Neural cell (in vitro differentiated cells): Measurements from ENCODE around the gene CHRNB4. TPM values are rescaled to one million over a fixed set of nuclear protein-coding genes. Genes with fewer than 3 reads are reported as not detected.

ENCODE experiments used
- H2AFZ ChIP-seq: fragments of 200-600, 300-800 bp; sonication (generic), shearing (Covaris generic); 2 replicates; pipeline ENCODE4 v1.6.0; 2014; ENCODE audit warnings: low read depth, mild to moderate bottlenecking, antibody characterized with exemption, low read length, moderate library complexity
- H3F3A ChIP-seq: fragments of 200-600 bp; shearing (Covaris generic); 2 replicates; pipeline ENCODE4 v1.6.1; 2016; ENCODE audit warnings: mild to moderate bottlenecking, moderate library complexity, mixed read lengths, antibody characterized with exemption, low read length; ENCODE audit not compliant: insufficient read depth, poor library complexity, severe bottlenecking
- H3K27ac ChIP-seq: fragments of 200-600, 300-800 bp; sonication (generic), shearing (Covaris generic); 2 replicates; pipeline ENCODE4 v1.5.1; 2014; ENCODE audit warnings: mild to moderate bottlenecking, low read length, moderate library complexity
- H3K27me3 ChIP-seq: fragments of 300-800, 200-600 bp; sonication (generic), shearing (Covaris generic); 2 replicates; pipeline ENCODE4 v1.6.0; 2014; ENCODE audit warnings: mild to moderate bottlenecking, low read depth, low read length, moderate library complexity; ENCODE audit not compliant: insufficient read depth
- H3K36me3 ChIP-seq: fragments of 300-800, 200-600 bp; sonication (generic), shearing (Covaris generic); 2 replicates; pipeline ENCODE4 v1.5.1; 2014; ENCODE audit warnings: mild to moderate bottlenecking, antibody characterized with exemption, low read length, moderate library complexity; ENCODE audit not compliant: insufficient read depth
- H3K4me2 ChIP-seq: fragments of 300-800, 200-600 bp; sonication (generic), shearing (Covaris generic); 2 replicates; pipeline ENCODE4 v1.6.0; 2014; ENCODE audit warnings: mild to moderate bottlenecking, low read length
- H3K4me3 ChIP-seq: fragments of 300-800, 200-600 bp; sonication (generic), shearing (Covaris generic); 2 replicates; pipeline ENCODE4 v1.5.1; 2014; ENCODE audit warnings: mild to moderate bottlenecking, low read length, moderate library complexity
- H3K79me2 ChIP-seq: fragments of 200-600 bp; shearing (Covaris generic); replicated peaks from 2 replicates; pipeline ENCODE4 v1.6.0; 2014; ENCODE audit warnings: mild to moderate bottlenecking, low read length, moderate library complexity; ENCODE audit not compliant: insufficient read depth
- H3K9ac ChIP-seq: fragments of 300-800, 200-600 bp; sonication (generic), shearing (Covaris generic); 2 replicates; pipeline ENCODE4 v1.6.1; 2016; ENCODE audit warnings: mild to moderate bottlenecking, low read length, mixed read lengths
- H3K9me2 ChIP-seq: fragments of 200-600 bp; shearing (Covaris generic); 2 replicates; pipeline ENCODE4 v1.6.1; 2016; ENCODE audit warnings: mild to moderate bottlenecking, low read length, mixed read lengths; ENCODE audit not compliant: insufficient read depth
- H3K9me3 ChIP-seq: fragments of 200-600, 300-800 bp; sonication (generic), shearing (Covaris generic); 2 replicates; pipeline ENCODE4 v1.6.1; 2016; ENCODE audit warnings: mild to moderate bottlenecking, mixed run types, low read length, moderate library complexity, mixed read lengths
- H4K20me1 ChIP-seq: fragments of 200-600 bp; shearing (Covaris generic); 2 replicates; pipeline ENCODE4 v1.6.1; 2016; ENCODE audit warnings: mild to moderate bottlenecking, mixed run types; ENCODE audit not compliant: insufficient read depth
- CTCF ChIP-seq: fragments of 450-650 bp; IDR thresholded peaks from 2 replicates; pipeline ENCODE4 v1.5.1; 2014; ENCODE audit warnings: antibody characterized with exemption, mild to moderate bottlenecking, moderate library complexity; ENCODE audit not compliant: poor library complexity, severe bottlenecking
- EP300 ChIP-seq: fragments of 450-650 bp; conservative IDR thresholded peaks from 2 replicates; pipeline ENCODE4 v1.6.1; 2014; ENCODE audit warnings: antibody characterized with exemption, mild to moderate bottlenecking, moderate library complexity; ENCODE audit not compliant: poor library complexity, severe bottlenecking
- EZH2 ChIP-seq: fragments of 200-600, 300-800 bp; shearing (Covaris generic), sonication (generic); IDR thresholded peaks from 2 replicates; pipeline ENCODE4 v1.6.1; 2014; ENCODE audit warnings: antibody characterized with exemption, low read length, borderline replicate concordance, mild to moderate bottlenecking; ENCODE audit not compliant: insufficient read depth, poor library complexity, severe bottlenecking
- POLR2AphosphoS5 ChIP-seq: IDR thresholded peaks from 2 replicates; pipeline ENCODE4 v1.6.1; 2012
- RAD21 ChIP-seq: fragments of 450-650 bp; conservative IDR thresholded peaks from 2 replicates; pipeline ENCODE4 v1.6.1; 2014; ENCODE audit warnings: antibody characterized with exemption, mild to moderate bottlenecking, moderate library complexity
- REST ChIP-seq: IDR thresholded peaks from 2 replicates; pipeline ENCODE4 v1.6.1; 2012; ENCODE audit warnings: borderline replicate concordance
- SMC3 ChIP-seq: fragments of 450-650 bp; conservative IDR thresholded peaks from 2 replicates; pipeline ENCODE4 v1.6.1; 2014; ENCODE audit warnings: antibody characterized with exemption, mild to moderate bottlenecking, moderate library complexity; ENCODE audit not compliant: poor library complexity
- polyA plus RNA-seq: library from polyadenylated mRNA; depleted of rRNA; stranded (reverse); fragments of >200 nt; gene quantifications from 2 replicates; pipeline ENCODE4 v1.2.3, GENCODE V29; 2014

CHRNB4 gene
- polyA plus RNA-seq, 1 donor from 2014 or later = not detected

GRCh38 chr15:78619022-78619950 lies 21.7 kb downstream of the CHRNB4 start:
- no peak overlapping the region for H2AFZ ChIP-seq
- H4K20me1 ChIP-seq = no peaks in the 10 kb centered on the region
- H3K27ac ChIP-seq = no peak overlapping the region
- H3K9ac ChIP-seq = no peak overlapping the region
- H3K4me3 ChIP-seq = peak overlapping the region; percentile 79
- H3K36me3 ChIP-seq = no peaks in the 10 kb centered on the region
- no peaks in the 10 kb centered on the region for H3K9me3 ChIP-seq
- H3K79me2 ChIP-seq = no peaks in the 10 kb centered on the region
- TF ChIP-seq REST (no peak), EZH2 (no peak), EP300 (no peak)
- H3K9me2 ChIP-seq = no peaks in the 10 kb centered on the region
- H3K4me2 ChIP-seq = no peak overlapping the region
- H3F3A ChIP-seq = no peaks in the 10 kb centered on the region
- peaks cover 42% of the 10 kb centered on the region for H3K27me3 ChIP-seq

GRCh38 chr15:78618490-78618934 lies 22.5 kb downstream of the CHRNB4 start:
- H3K9me2 ChIP-seq = no peaks in the 10 kb centered on the region
- no peaks in the 10 kb centered on the region for H3K36me3 ChIP-seq
- H4K20me1 ChIP-seq = no peaks in the 10 kb centered on the region
- no peak overlapping the region for H3K9ac ChIP-seq
- no peak overlapping the region for H3K4me3 ChIP-seq
- no peaks in the 10 kb centered on the region for H3K79me2 ChIP-seq
- peaks cover 42% of the 10 kb centered on the region for H3K27me3 ChIP-seq
- TF ChIP-seq CTCF = peak; percentile 89
- TF ChIP-seq RAD21 = peak; percentile 83
- TF ChIP-seq SMC3 = peak; percentile 88
- TF ChIP-seq POLR2AphosphoS5 = no peak
- no peak overlapping the region for H3K27ac ChIP-seq
- no peak overlapping the region for H3K4me2 ChIP-seq
- H2AFZ ChIP-seq = no peak overlapping the region
- H3F3A ChIP-seq = no peaks in the 10 kb centered on the region
- no peaks in the 10 kb centered on the region for H3K9me3 ChIP-seq
